GM18498 (cell line): Measurements from ENCODE around the gene ALK.
"Not testable (repeated sequence)": the region's sequence is repeated elsewhere in the genome, so short reads cannot be mapped to it uniquely, and the experiment has no call there.

Experiments
- ATAC-seq: cut with Tn5 transposase; IDR thresholded peaks from one replicate; pipeline ENCODE4 v1.9.1; 2021; ENCODE audit warnings: mild to moderate bottlenecking, moderate library complexity; ENCODE audit not compliant: unreplicated experiment

The ALK gene

GRCh38 chr2:29761278-29761677, 160.1 kb downstream of the ALK start:
- no peak for ATAC-seq

- no peak for ATAC-seq
These were observed 161.4 kb downstream of the ALK start for GRCh38 chr2:29760008-29760407.

GRCh38 chr2:29759360-29759759, 162.0 kb downstream of the ALK start:
- ATAC-seq: no peak

GRCh38 chr2:29755829-29756228, 165.6 kb downstream of the ALK start:
- ATAC-seq: no peak

- no peak for ATAC-seq
These were observed 166.2 kb downstream of the ALK start for GRCh38 chr2:29755233-29755632.

- ATAC-seq: no peak
These were observed 167.5 kb downstream of the ALK start for GRCh38 chr2:29753671-29754444.

GRCh38 chr2:29751390-29751789, 170.0 kb downstream of the ALK start:
- peak; percentile 57 for ATAC-seq

- ATAC-seq: not testable (repeated sequence)
These were observed 170.9 kb downstream of the ALK start for GRCh38 chr2:29750463-29750862.

- no peak for ATAC-seq
These were observed 171.5 kb downstream of the ALK start for GRCh38 chr2:29749843-29750242.

GRCh38 chr2:29749041-29749440, 172.3 kb downstream of the ALK start:
- ATAC-seq: no peak

- no peak for ATAC-seq
These were observed 173.5 kb downstream of the ALK start for GRCh38 chr2:29747786-29748470.

- ATAC-seq: peak; percentile 93
These were observed 176.4 kb downstream of the ALK start for GRCh38 chr2:29744976-29745375.

GRCh38 chr2:29743516-29743915, 177.9 kb downstream of the ALK start:
- no peak for ATAC-seq

- ATAC-seq: no peak
These were observed 178.7 kb downstream of the ALK start for GRCh38 chr2:29742656-29743055.

GRCh38 chr2:29741132-29741531, 180.3 kb downstream of the ALK start:
- ATAC-seq: no peak

- ATAC-seq: no peak
These were observed 187.4 kb downstream of the ALK start for GRCh38 chr2:29733965-29734364.

- no peak for ATAC-seq
These were observed 188.2 kb downstream of the ALK start for GRCh38 chr2:29733213-29733612.

- ATAC-seq: no peak
These were observed 189.4 kb downstream of the ALK start for GRCh38 chr2:29731948-29732347.

- ATAC-seq: no peak
These were observed 191.5 kb downstream of the ALK start for GRCh38 chr2:29729932-29730331.

GRCh38 chr2:29729401-29729800, 192.0 kb downstream of the ALK start:
- no peak for ATAC-seq

GRCh38 chr2:29726976-29727375, 194.4 kb downstream of the ALK start:
- ATAC-seq: no peak

GRCh38 chr2:29725610-29726009, 195.8 kb downstream of the ALK start:
- no peak for ATAC-seq
